NCI-H1048 (cell line): ENCODE results near the gene PDCD1LG2.

Experiments used
- DNase-seq: peaks from one replicate; lab custom pipeline; 2025; lab: John Stamatoyannopoulos, UW

The PDCD1LG2 gene

GRCh38 chr9:5531101-5531882 lies 21.0 kb downstream of the PDCD1LG2 start:
- no peak for DNase-seq

- DNase-seq, result no peak
Measured at GRCh38 chr9:5532306-5532705, 22.0 kb downstream of the PDCD1LG2 start.

GRCh38 chr9:5532790-5533189 lies 22.5 kb downstream of the PDCD1LG2 start:
- DNase-seq, result no peak

- DNase-seq, result no peak
Measured at GRCh38 chr9:5536684-5537083, 26.4 kb downstream of the PDCD1LG2 start.

- DNase-seq, result no peak
Measured at GRCh38 chr9:5543875-5544702, 33.8 kb downstream of the PDCD1LG2 start.

- DNase-seq, result no peak
Measured at GRCh38 chr9:5549658-5550650, 39.6 kb downstream of the PDCD1LG2 start.

GRCh38 chr9:5551368-5552150 lies 41.2 kb downstream of the PDCD1LG2 start:
- no peak for DNase-seq

- DNase-seq, result no peak
Measured at GRCh38 chr9:5552301-5552700, 42.0 kb downstream of the PDCD1LG2 start.

GRCh38 chr9:5553211-5553610 lies 42.9 kb downstream of the PDCD1LG2 start:
- DNase-seq, result no peak

GRCh38 chr9:5554254-5554653 lies 43.9 kb downstream of the PDCD1LG2 start:
- DNase-seq, result no peak

GRCh38 chr9:5556101-5556705 lies 45.9 kb downstream of the PDCD1LG2 start:
- no peak for DNase-seq

- no peak for DNase-seq
Measured at GRCh38 chr9:5557606-5558587, 47.6 kb downstream of the PDCD1LG2 start.

GRCh38 chr9:5559659-5560058 lies 49.3 kb downstream of the PDCD1LG2 start:
- DNase-seq, result no peak

GRCh38 chr9:5560443-5561100 lies 50.2 kb downstream of the PDCD1LG2 start:
- no peak for DNase-seq

GRCh38 chr9:5561828-5562488 lies 51.6 kb downstream of the PDCD1LG2 start:
- no peak for DNase-seq

GRCh38 chr9:5562806-5563416 lies 52.6 kb downstream of the PDCD1LG2 start:
- DNase-seq, result peak; percentile 35

- DNase-seq, result no peak
Measured at GRCh38 chr9:5563417-5563815, 53.1 kb downstream of the PDCD1LG2 start.

- DNase-seq, result no peak
Measured at GRCh38 chr9:5563886-5564285, 53.6 kb downstream of the PDCD1LG2 start.
